Mesodermal cell (in vitro differentiated cells): ENCODE data around the gene COASY.
"Not testable (repeated sequence)": the region's sequence is repeated elsewhere in the genome, so short reads cannot be mapped to it uniquely, and the experiment has no call there.

Experiments used
- H3K27ac ChIP-seq: 2 replicates; pipeline ENCODE4 v1.7.0; 2013; ENCODE audit warnings: mild to moderate bottlenecking, low read depth, low read length, moderate library complexity; ENCODE audit not compliant: severe bottlenecking
- H3K36me3 ChIP-seq: 2 replicates; pipeline ENCODE4 v1.7.1; 2013; ENCODE audit warnings: mild to moderate bottlenecking, low read length, moderate library complexity; ENCODE audit not compliant: control insufficient read depth, insufficient read depth
- H3K4me1 ChIP-seq: one replicate; pipeline ENCODE4 v1.7.1; 2013; ENCODE audit warnings: mild to moderate bottlenecking, low read length; ENCODE audit not compliant: insufficient read depth, control insufficient read depth, poor library complexity, severe bottlenecking
- H3K4me3 ChIP-seq: 2 replicates; pipeline ENCODE4 v1.7.0; 2013; ENCODE audit warnings: low read length, control low read depth, mild to moderate bottlenecking; ENCODE audit not compliant: insufficient read depth, poor library complexity, severe bottlenecking; ENCODE audit errors: extremely low read depth
- H3K9me3 ChIP-seq: 2 replicates; pipeline ENCODE4 v1.7.1; 2013; ENCODE audit warnings: mild to moderate bottlenecking, low read length, moderate library complexity; ENCODE audit not compliant: control insufficient read depth
- WGBS, 2 experiments: methylation state at CpG; one replicate each; pipeline ENCODE4 v1.1.5; 2013; ENCODE audit warnings: missing lambda C conversion rate in 2 of 2; ENCODE audit not compliant: insufficient coverage in 2 of 2; 5-methylcytosine and 5-hydroxymethylcytosine counted together

COASY gene

GRCh38 chr17:42531455-42532354 lies 30.2 kb upstream of the COASY start:
- Histone ChIP-seq H3K4me3 (peak overlapping the region; percentile 26), H3K9me3 (no peaks in the 10 kb centered on the region), H3K36me3 (no peaks in the 10 kb centered on the region), H3K27ac (peak overlapping the region; percentile 73), H3K4me1 (peaks cover 25% of the 10 kb centered on the region)
- 18 to 24% methylated on average over 44 to 60 of the region's 60 CpGs for WGBS, 2 experiments

GRCh38 chr17:42535155-42536047 lies 26.5 kb upstream of the COASY start:
- Histone ChIP-seq H3K4me1 (peaks cover 15% of the 10 kb centered on the region), H3K27ac (no peak overlapping the region)

GRCh38 chr17:42536048-42536371 lies 25.9 kb upstream of the COASY start, which contains the start of gene NAGLU:
NAGLU (plus strand) TSS chr17:42536241; CDS start chr17:42536273, 32 bp downstream.
- H3K9me3 ChIP-seq: no peaks in the 10 kb centered on the region
- H3K4me3 ChIP-seq: peak within 1 kb of the TSS; percentile 51
- WGBS, 2 experiments: 0 to 1% methylated on average over 31 to 33 of the region's 40 CpGs
- peak within 1 kb of the TSS; percentile 64 for H3K27ac ChIP-seq
- peaks cover 16% of the 10 kb centered on the region for H3K36me3 ChIP-seq
- peaks cover 10% of the 10 kb centered on the region for H3K4me1 ChIP-seq

More at GRCh38 chr17:42535155-42536047, 26.5 kb upstream of the COASY start:
- 63 to 64% methylated on average over 22 to 24 of the region's 26 CpGs for WGBS, 2 experiments
- Histone ChIP-seq H3K4me3 (peak overlapping the region; percentile 51), H3K36me3 (peaks cover 16% of the 10 kb centered on the region), H3K9me3 (no peaks in the 10 kb centered on the region)

DNA sequence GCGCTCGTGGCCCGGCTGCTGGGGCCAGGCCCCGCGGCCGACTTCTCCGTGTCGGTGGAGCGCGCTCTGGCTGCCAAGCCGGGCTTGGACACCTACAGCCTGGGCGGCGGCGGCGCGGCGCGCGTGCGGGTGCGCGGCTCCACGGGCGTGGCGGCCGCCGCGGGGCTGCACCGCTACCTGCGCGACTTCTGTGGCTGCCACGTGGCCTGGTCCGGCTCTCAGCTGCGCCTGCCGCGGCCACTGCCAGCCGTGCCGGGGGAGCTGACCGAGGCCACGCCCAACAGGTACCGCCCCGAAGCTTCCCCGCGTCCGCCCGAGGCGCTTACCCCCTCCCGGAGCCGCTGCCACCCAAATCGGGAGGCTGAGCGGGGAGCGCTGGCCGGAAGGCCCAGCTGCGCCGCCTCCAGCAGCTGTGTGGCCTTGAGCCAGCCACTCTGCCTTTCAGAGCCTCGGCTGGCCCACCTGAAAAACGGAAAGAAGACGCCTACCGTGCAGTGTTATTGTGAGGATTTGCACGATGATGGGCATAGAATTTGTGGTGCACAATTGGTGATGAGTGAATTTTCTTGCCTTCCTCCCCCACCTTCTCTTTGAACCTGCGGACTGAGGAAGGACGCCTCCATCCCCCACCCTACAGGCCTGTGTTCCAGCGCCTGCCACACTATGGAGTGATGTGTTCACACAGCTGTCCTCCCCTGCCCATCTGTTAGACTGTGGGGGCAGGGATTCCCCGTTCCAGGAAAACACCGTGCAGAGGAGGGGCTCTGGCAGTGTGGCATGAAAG lies 25.4 kb upstream of the COASY start:
- H3K27ac ChIP-seq: peak overlapping the region; percentile 64
- peaks cover 13% of the 10 kb centered on the region for H3K4me1 ChIP-seq
- H3K36me3 ChIP-seq: peaks cover 16% of the 10 kb centered on the region
- 2% methylated on average over 50 to 53 of the region's 65 CpGs for WGBS, 2 experiments
- H3K4me3 ChIP-seq: peak overlapping the region; percentile 51
- no peaks in the 10 kb centered on the region for H3K9me3 ChIP-seq

- H3K27ac ChIP-seq: no peak overlapping the region
- peak overlapping the region; percentile 51 for H3K4me3 ChIP-seq
- H3K9me3 ChIP-seq: no peaks in the 10 kb centered on the region
- H3K4me1 ChIP-seq: peaks cover 11% of the 10 kb centered on the region
- WGBS, 2 experiments: 96 to 98% methylated on average over 22 to 26 of the region's 31 CpGs
- H3K36me3 ChIP-seq: peaks cover 16% of the 10 kb centered on the region
Observed at GRCh38 chr17:42537156-42537805, 24.7 kb upstream of the COASY start.

DNA sequence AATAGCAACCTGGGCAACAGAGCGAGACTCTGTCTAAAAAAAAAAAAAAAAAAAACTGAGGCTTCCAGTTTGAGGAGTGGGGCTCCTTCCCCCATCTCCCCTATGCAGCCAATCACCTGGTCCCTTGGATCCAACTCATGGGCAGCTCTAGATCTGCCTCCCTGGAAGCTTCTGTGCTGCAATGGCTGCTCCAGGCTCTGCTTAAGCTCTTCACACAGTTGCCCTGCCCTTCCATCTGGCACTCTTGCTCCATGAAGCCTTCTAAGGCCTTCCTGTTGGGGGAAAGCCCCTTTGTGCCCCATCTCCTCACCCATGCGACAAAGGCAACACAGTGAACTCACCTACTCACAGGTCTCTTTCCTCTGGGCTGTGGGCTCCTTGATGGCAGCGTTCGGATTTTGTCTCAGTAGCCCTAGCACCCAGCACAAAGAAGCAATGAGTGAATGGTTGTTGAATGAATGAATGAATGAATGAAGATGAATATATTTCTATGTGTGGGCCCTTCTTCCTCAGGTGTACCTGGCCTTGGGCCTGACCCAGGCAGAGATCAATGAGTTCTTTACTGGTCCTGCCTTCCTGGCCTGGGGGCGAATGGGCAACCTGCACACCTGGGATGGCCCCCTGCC lies 24.0 kb upstream of the COASY start:
- H3K9me3 ChIP-seq: no peaks in the 10 kb centered on the region
- no peak overlapping the region for H3K27ac ChIP-seq
- H3K36me3 ChIP-seq: peaks cover 22% of the 10 kb centered on the region
- WGBS, 2 experiments: 93 to 100% methylated on average over 1 to 3 of the region's 5 CpGs
- H3K4me1 ChIP-seq: peaks cover 11% of the 10 kb centered on the region
- no peak overlapping the region for H3K4me3 ChIP-seq

GRCh38 chr17:42538482-42538881 lies 23.5 kb upstream of the COASY start:
- H3K36me3 ChIP-seq: peaks cover 27% of the 10 kb centered on the region
- H3K27ac ChIP-seq: no peak overlapping the region
- H3K4me1 ChIP-seq: peaks cover 11% of the 10 kb centered on the region
- 97 to 98% methylated on average over 9 to 10 of the region's 14 CpGs for WGBS, 2 experiments
- no peak overlapping the region for H3K4me3 ChIP-seq
- no peaks in the 10 kb centered on the region for H3K9me3 ChIP-seq

GRCh38 chr17:42540558-42540957 lies 21.4 kb upstream of the COASY start:
- H3K27ac ChIP-seq: not testable (repeated sequence)
- 92 to 94% methylated on average over 3 of the region's 4 CpGs for WGBS, 2 experiments
- H3K4me1 ChIP-seq: peaks cover 11% of the 10 kb centered on the region

DNA sequence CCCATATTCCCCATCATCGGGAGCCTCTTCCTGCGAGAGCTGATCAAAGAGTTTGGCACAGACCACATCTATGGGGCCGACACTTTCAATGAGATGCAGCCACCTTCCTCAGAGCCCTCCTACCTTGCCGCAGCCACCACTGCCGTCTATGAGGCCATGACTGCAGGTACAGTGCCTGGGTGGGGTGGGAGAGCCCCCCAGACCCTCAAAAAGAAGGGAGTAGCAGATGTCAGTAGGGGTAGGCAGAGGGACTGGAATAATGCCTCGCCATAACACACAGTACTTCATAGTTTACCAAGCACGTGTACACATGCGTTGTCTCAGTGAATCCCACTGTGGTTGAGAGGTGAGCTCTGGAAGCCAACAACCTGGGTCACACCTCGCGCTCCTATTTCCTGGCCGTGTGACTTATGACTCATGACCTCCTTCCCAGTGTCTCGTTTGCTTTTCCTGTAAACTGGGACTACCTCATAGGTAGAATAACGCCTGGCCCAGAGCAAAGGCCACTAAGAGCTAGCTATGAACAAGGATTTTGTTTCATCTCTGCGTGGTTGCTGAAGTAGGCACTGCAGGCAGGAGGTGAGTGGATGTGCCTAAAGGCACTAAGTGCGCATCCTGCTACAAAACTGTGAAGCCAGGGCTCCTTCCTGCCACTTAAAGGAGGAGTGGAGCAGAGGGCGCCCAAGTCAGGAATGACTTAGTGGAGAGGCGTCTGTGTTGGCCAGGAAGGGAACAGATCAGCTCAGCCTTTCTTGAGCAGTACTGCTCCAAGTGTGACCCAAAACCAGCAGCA lies 20.7 kb upstream of the COASY start:
- peaks cover 11% of the 10 kb centered on the region for H3K4me1 ChIP-seq
- peaks cover 40% of the 10 kb centered on the region for H3K36me3 ChIP-seq
- H3K9me3 ChIP-seq: no peaks in the 10 kb centered on the region
- H3K27ac ChIP-seq: peak overlapping the region; percentile 36
- 92 to 96% methylated on average over 12 to 15 of the region's 17 CpGs for WGBS, 2 experiments
- H3K4me3 ChIP-seq: no peak overlapping the region

More at GRCh38 chr17:42540558-42540957, 21.4 kb upstream of the COASY start:
- H3K4me3 ChIP-seq, H3K9me3 ChIP-seq: not testable (repeated sequence)
- H3K36me3 ChIP-seq: peaks cover 40% of the 10 kb centered on the region
